Osteocyte (in vitro differentiated cells): ENCODE measurements around the gene TMOD1. TPM values are rescaled to one million over a fixed set of nuclear protein-coding genes. Genes with fewer than 3 reads are reported as not detected.

Experiments
- DNase-seq: peaks from one replicate; pipeline ENCODE4 v3.0.0; 2021; ENCODE audit warnings: mixed read lengths; ENCODE audit not compliant: unreplicated experiment; ENCODE audit errors: extremely low spot score
- H3K27ac Mint-ChIP-seq: one replicate; pipeline ENCODE4 v1.8.0; 2021; ENCODE audit warnings: mild to moderate bottlenecking, mixed read lengths; ENCODE audit not compliant: unreplicated experiment
- H3K27me3 Mint-ChIP-seq: one replicate; pipeline ENCODE4 v1.8.0; 2021; ENCODE audit warnings: mixed read lengths; ENCODE audit not compliant: unreplicated experiment
- H3K36me3 Mint-ChIP-seq: one replicate; pipeline ENCODE4 v1.8.0; 2021; ENCODE audit warnings: mixed read lengths; ENCODE audit not compliant: unreplicated experiment
- H3K4me1 Mint-ChIP-seq: one replicate; pipeline ENCODE4 v1.8.0; 2021; ENCODE audit warnings: mixed read lengths; ENCODE audit not compliant: unreplicated experiment
- H3K4me3 Mint-ChIP-seq: one replicate; pipeline ENCODE4 v1.8.0; 2021; ENCODE audit warnings: mild to moderate bottlenecking, moderate library complexity, mixed read lengths; ENCODE audit not compliant: unreplicated experiment
- H3K9me3 Mint-ChIP-seq: one replicate; pipeline ENCODE4 v1.8.0; 2021; ENCODE audit warnings: mixed read lengths; ENCODE audit not compliant: unreplicated experiment
- CTCF ChIP-seq: fragments of 200-600 bp; sonication (generic); IDR thresholded peaks from 2 replicates; pipeline ENCODE4 v1.5.0; 2021; ENCODE audit warnings: antibody characterized with exemption, mild to moderate bottlenecking, moderate library complexity
- total RNA-seq: library from RNA; stranded (reverse); gene quantifications from 2 replicates; pipeline ENCODE4 v1.2.1, GENCODE V29; 2021

TMOD1 gene
- total RNA-seq, 1 donor from 2014 or later: not detected

- H3K27me3 Mint-ChIP-seq: peaks cover 28% of the 10 kb centered on the region
- no peaks in the 10 kb centered on the region for H3K36me3 Mint-ChIP-seq
- H3K4me1 Mint-ChIP-seq: no peaks in the 10 kb centered on the region
- no peak for DNase-seq
- no peak overlapping the region for H3K4me3 Mint-ChIP-seq
- TF ChIP-seq CTCF: no peak
- peaks cover 3% of the 10 kb centered on the region for H3K9me3 Mint-ChIP-seq
- no peak overlapping the region for H3K27ac Mint-ChIP-seq
These were observed 30.5 kb downstream of the TMOD1 start for GRCh38 chr9:97531888-97532376.

- Mint-ChIP-seq H3K9me3 (peaks cover 3% of the 10 kb centered on the region), H3K27ac (no peak overlapping the region), H3K4me1 (no peaks in the 10 kb centered on the region), H3K36me3 (no peaks in the 10 kb centered on the region), H3K27me3 (peaks cover 25% of the 10 kb centered on the region), H3K4me3 (no peak overlapping the region)
- TF ChIP-seq CTCF: no peak
- DNase-seq: no peak
These were observed 32.7 kb downstream of the TMOD1 start for GRCh38 chr9:97534185-97534584.

DNA sequence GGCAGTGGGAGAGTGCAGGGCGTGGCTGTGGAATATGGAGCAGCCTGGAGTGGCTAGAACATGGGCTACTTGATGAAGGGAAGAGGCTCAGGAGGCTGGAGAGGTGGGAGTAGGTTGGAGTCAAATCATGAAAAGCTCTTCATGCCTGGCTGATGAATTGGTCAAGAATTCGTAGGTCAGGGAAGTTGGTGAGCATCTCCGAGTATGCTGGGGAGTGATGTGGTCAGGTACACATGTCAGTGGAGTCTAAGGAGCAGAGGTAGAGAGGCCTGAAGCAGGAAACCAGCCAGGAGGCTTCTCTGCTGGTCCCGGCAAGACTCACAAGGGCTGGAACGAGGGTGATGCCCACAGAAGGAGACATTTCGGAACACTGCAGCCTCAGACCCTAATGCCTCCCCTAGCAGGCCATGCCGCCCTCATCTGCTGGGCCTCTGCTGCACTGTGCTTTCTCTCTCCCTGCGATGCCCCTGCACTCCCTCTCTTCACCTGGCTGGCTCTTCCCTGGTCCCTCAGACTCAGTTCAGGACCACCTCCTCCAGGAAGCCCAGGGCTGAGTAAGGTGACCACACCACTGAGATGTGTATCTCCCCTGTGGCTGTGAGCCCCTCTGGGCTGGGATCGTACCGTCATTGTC, 33.6 kb downstream of the TMOD1 start:
- Mint-ChIP-seq H3K27me3 (peaks cover 20% of the 10 kb centered on the region), H3K9me3 (peaks cover 3% of the 10 kb centered on the region), H3K4me3 (no peak overlapping the region), H3K36me3 (no peaks in the 10 kb centered on the region), H3K4me1 (no peaks in the 10 kb centered on the region), H3K27ac (no peak overlapping the region)
- TF ChIP-seq CTCF: no peak
- DNase-seq: no peak

GRCh38 chr9:97535771-97536170, 34.3 kb downstream of the TMOD1 start:
- no peak for DNase-seq
- H3K27ac Mint-ChIP-seq: no peak overlapping the region
- peaks cover 3% of the 10 kb centered on the region for H3K9me3 Mint-ChIP-seq
- H3K27me3 Mint-ChIP-seq: peaks cover 19% of the 10 kb centered on the region
- H3K36me3 Mint-ChIP-seq: no peaks in the 10 kb centered on the region
- H3K4me1 Mint-ChIP-seq: no peaks in the 10 kb centered on the region
- no peak for TF ChIP-seq CTCF
- H3K4me3 Mint-ChIP-seq: no peak overlapping the region

GRCh38 chr9:97536480-97536879, 35.0 kb downstream of the TMOD1 start:
- DNase-seq: no peak
- Mint-ChIP-seq H3K4me3 (no peak overlapping the region), H3K9me3 (peaks cover 3% of the 10 kb centered on the region), H3K27me3 (peaks cover 19% of the 10 kb centered on the region), H3K36me3 (no peaks in the 10 kb centered on the region), H3K4me1 (no peaks in the 10 kb centered on the region), H3K27ac (no peak overlapping the region)
- no peak for TF ChIP-seq CTCF
